ENCODE results near the gene SLX4IP.

SLX4IP gene

GRCh38 chr20:10651227-10651990, 216.3 kb downstream of the SLX4IP start:
- no peak for DNase-seq (ENCODE audit: low read depth)

GRCh38 chr20:10652185-10652584, 217.1 kb downstream of the SLX4IP start:
- no peak for DNase-seq (ENCODE audit: low read depth)

GRCh38 chr20:10652660-10653261, 217.7 kb downstream of the SLX4IP start:
- no peak for DNase-seq (ENCODE audit: low read depth)

GRCh38 chr20:10653599-10654249, 218.6 kb downstream of the SLX4IP start:
- DNase-seq (ENCODE audit: low read depth), result no peak

- DNase-seq (ENCODE audit: low read depth), result no peak
Measured at GRCh38 chr20:10654250-10654610, 219.1 kb downstream of the SLX4IP start.

- no peak for DNase-seq (ENCODE audit: low read depth)
Measured at GRCh38 chr20:10654630-10655029, 219.5 kb downstream of the SLX4IP start.

- DNase-seq (ENCODE audit: low read depth), result no peak
Measured at GRCh38 chr20:10655720-10656669, 220.9 kb downstream of the SLX4IP start.

- no peak for DNase-seq (ENCODE audit: low read depth)
Measured at GRCh38 chr20:10657453-10657852, 222.3 kb downstream of the SLX4IP start.

- no peak for DNase-seq (ENCODE audit: low read depth)
Measured at GRCh38 chr20:10658051-10658823, 223.1 kb downstream of the SLX4IP start.

GRCh38 chr20:10658876-10659632, 223.9 kb downstream of the SLX4IP start:
- DNase-seq (ENCODE audit: low read depth), result no peak

- DNase-seq (ENCODE audit: low read depth), result no peak
Measured at GRCh38 chr20:10659651-10660601, 224.8 kb downstream of the SLX4IP start.

- DNase-seq (ENCODE audit: low read depth), result no peak
Measured at GRCh38 chr20:10660661-10661060, 225.6 kb downstream of the SLX4IP start.

- DNase-seq (ENCODE audit: low read depth), result no peak
Measured at GRCh38 chr20:10661261-10661660, 226.2 kb downstream of the SLX4IP start.

GRCh38 chr20:10662151-10662550, 227.0 kb downstream of the SLX4IP start:
- DNase-seq (ENCODE audit: low read depth), result no peak

GRCh38 chr20:10662661-10663458, 227.8 kb downstream of the SLX4IP start:
- no peak for DNase-seq (ENCODE audit: low read depth)

- no peak for DNase-seq (ENCODE audit: low read depth)
Measured at GRCh38 chr20:10663756-10664155, 228.7 kb downstream of the SLX4IP start.

- no peak for DNase-seq (ENCODE audit: low read depth)
Measured at GRCh38 chr20:10665027-10665561, 230.0 kb downstream of the SLX4IP start.

GRCh38 chr20:10665791-10666190, 230.7 kb downstream of the SLX4IP start:
- DNase-seq (ENCODE audit: low read depth), result no peak
